ENCODE data around the gene ZFP92. TPM values are rescaled to one million over a fixed set of nuclear protein-coding genes. Genes with fewer than 3 reads are reported as not detected.

Gene ZFP92
- total and polyA plus RNA-seq, 2 donors: 0.41 to 0.69 TPM

DNA sequence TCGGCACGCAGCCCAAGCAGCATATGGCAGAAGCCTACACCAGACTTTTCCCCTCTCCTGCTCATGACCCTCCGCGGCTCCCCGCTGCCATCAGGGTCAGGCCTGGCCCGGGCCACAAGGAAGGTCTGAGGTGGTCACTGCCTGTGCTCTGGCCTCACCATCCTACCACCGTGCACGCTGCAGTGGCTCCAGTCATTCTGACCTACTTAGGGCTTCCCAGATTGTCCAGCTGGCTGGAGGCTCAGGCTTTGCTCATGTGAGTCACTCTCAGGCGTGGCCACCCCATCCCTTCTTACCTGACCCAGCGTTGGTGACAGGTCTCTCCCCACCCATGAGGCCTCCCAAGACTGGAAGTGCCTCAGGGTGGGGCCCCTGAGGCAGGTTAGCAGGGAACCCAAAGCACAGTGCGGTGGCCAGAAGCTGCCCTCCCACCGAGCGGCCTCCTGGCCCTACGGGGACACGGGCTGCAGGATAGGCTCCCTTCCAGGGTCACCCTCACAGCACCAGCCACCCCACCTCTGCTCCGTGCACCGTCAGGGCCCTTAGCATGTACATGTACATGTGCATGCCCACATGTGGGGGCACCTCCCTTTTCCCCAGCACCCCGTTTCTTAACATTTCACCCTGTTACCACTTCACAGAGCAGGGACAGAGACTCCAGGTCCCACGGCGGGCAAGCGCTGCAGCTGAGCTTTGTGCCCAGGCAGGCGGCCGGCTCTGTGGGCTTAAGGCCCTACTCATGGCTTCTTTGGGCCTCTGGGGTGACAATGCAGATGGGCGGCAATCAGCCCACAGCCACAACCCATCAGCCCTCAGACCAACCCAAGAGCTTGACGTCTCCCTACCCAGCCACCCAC, 32.4 kb downstream of the ZFP92 start:
- 76% methylated on average over 25 of the region's 25 CpGs for WGBS
- no peak overlapping the region for H3K4me3 ChIP-seq (ENCODE audit: low read depth, low read length)
- no peaks in the 10 kb centered on the region for H3K4me1 ChIP-seq (ENCODE audit: insufficient read depth)
- no peak overlapping the region for H3K27ac ChIP-seq (ENCODE audit: low read depth)
- DNase-seq (ENCODE audit: extremely low spot score): no peak
- H3K36me3 ChIP-seq (ENCODE audit: insufficient read depth): no peaks in the 10 kb centered on the region

- Histone ChIP-seq H3K4me3 (ENCODE audit: low read depth, low read length) (no peak overlapping the region), H3K4me1 (ENCODE audit: insufficient read depth) (no peaks in the 10 kb centered on the region), H3K27ac (ENCODE audit: low read depth) (no peak overlapping the region), H3K36me3 (ENCODE audit: insufficient read depth) (no peaks in the 10 kb centered on the region)
- 88% methylated on average over 37 of the region's 37 CpGs for WGBS
- DNase-seq (ENCODE audit: extremely low spot score): no peak
Observed at GRCh38 chrX:153444333-153445011, 33.2 kb downstream of the ZFP92 start.

GRCh38 chrX:153445106-153445855, 34.0 kb downstream of the ZFP92 start:
- no peak overlapping the region for H3K27ac ChIP-seq (ENCODE audit: low read depth)
- WGBS: 89% methylated on average over 35 of the region's 35 CpGs
- DNase-seq (ENCODE audit: extremely low spot score): no peak

GRCh38 chrX:153445856-153446635, 34.8 kb downstream of the ZFP92 start, which contains the start of gene TREX2:
Gene TREX2, minus strand, starts transcription at chrX:153446056. Its CDS starts 626 bp downstream, at chrX:153445430.
- no peak within 1 kb of the TSS for H3K27ac ChIP-seq (ENCODE audit: low read depth)
- no peaks in the 10 kb centered on the region for H3K4me1 ChIP-seq (ENCODE audit: insufficient read depth)
- WGBS: 75% methylated on average over 30 of the region's 30 CpGs
- H3K36me3 ChIP-seq (ENCODE audit: insufficient read depth): peaks cover 3% of the 10 kb centered on the region
- no peak for DNase-seq (ENCODE audit: extremely low spot score)
- no peak within 1 kb of the TSS for H3K4me3 ChIP-seq (ENCODE audit: low read depth, low read length)

More at GRCh38 chrX:153445106-153445855, 34.0 kb downstream of the ZFP92 start:
- no peaks in the 10 kb centered on the region for H3K4me1 ChIP-seq (ENCODE audit: insufficient read depth)
- H3K36me3 ChIP-seq (ENCODE audit: insufficient read depth): peaks cover 3% of the 10 kb centered on the region
- H3K4me3 ChIP-seq (ENCODE audit: low read depth, low read length): no peak overlapping the region

DNA sequence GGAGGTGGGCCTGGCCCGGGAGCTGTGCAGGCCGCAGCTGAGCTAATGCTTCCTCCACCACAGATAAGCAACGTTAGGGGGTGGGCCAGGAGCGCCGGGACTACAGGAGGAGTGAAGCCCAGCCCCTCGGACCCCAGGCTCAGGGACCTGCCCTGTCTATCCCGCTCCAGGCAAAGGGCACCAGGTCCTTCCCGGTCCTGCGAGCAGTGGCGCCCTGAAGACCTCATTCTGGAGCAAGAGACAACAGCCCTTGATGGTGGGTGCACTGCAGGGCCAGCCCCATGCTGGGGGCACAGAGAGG, 35.3 kb downstream of the ZFP92 start:
- H3K27ac ChIP-seq (ENCODE audit: low read depth): no peak overlapping the region
- H3K4me3 ChIP-seq (ENCODE audit: low read depth, low read length): no peak overlapping the region
- WGBS: 61% methylated on average over 10 of the region's 10 CpGs
- DNase-seq (ENCODE audit: extremely low spot score): no peak
- no peaks in the 10 kb centered on the region for H3K4me1 ChIP-seq (ENCODE audit: insufficient read depth)
- H3K36me3 ChIP-seq (ENCODE audit: insufficient read depth): peaks cover 3% of the 10 kb centered on the region

GRCh38 chrX:153446950-153447580, 35.8 kb downstream of the ZFP92 start:
- 95% methylated on average over 17 of the region's 17 CpGs for WGBS
- Histone ChIP-seq H3K27ac (ENCODE audit: low read depth) (no peak overlapping the region), H3K36me3 (ENCODE audit: insufficient read depth) (peaks cover 3% of the 10 kb centered on the region), H3K4me3 (ENCODE audit: low read depth, low read length) (no peak overlapping the region), H3K4me1 (ENCODE audit: insufficient read depth) (no peaks in the 10 kb centered on the region)
- no peak for DNase-seq (ENCODE audit: extremely low spot score)

GRCh38 chrX:153447581-153447960, 36.3 kb downstream of the ZFP92 start:
- 88% methylated on average over 8 of the region's 8 CpGs for WGBS
- no peak for DNase-seq (ENCODE audit: extremely low spot score)
- H3K27ac ChIP-seq (ENCODE audit: low read depth): no peak overlapping the region
- H3K36me3 ChIP-seq (ENCODE audit: insufficient read depth): peaks cover 3% of the 10 kb centered on the region
- H3K4me1 ChIP-seq (ENCODE audit: insufficient read depth): no peaks in the 10 kb centered on the region
- H3K4me3 ChIP-seq (ENCODE audit: low read depth, low read length): no peak overlapping the region

DNA sequence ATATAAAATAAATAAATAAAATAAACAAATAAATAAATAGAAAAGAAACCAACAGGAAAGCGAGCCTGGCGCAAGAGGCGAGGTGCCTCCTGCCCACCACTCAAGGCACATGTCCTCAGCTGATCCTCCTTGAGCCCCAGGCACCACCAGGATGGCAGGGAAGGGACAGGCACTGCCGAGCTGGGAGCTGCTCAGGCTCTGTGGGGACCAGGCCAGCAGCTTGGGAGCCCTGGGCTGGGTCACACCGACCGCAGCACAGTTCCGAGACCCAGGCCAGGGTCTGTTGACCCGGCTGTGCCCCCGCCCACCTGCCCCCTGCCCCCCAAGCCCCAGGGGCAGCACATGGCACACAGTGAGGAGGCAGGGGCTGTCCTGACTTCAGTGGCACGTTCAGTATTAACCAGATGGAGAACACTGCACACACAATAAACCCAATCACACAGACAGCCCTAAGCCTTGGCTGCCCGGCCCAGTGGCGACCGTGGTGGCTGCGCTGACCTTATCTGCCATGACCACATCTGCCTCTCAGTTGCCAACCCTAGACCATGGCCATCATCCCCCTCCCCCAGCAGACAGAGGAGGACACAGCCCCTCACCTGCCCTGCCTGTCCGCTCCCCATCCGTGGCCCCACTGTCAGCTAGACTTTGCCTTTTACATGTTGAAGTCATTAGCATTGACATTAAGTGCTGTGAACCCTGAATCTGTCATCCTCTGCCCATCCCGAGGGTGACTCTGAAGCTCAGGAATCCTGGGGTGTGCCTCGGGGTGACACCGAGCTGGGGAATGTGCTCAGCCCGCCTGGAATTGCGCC, 37.5 kb downstream of the ZFP92 start:
- peaks cover 3% of the 10 kb centered on the region for H3K36me3 ChIP-seq (ENCODE audit: insufficient read depth)
- no peak for DNase-seq (ENCODE audit: extremely low spot score)
- WGBS: 94% methylated on average over 21 of the region's 21 CpGs
- no peak overlapping the region for H3K27ac ChIP-seq (ENCODE audit: low read depth)
- no peaks in the 10 kb centered on the region for H3K4me1 ChIP-seq (ENCODE audit: insufficient read depth)
- no peak overlapping the region for H3K4me3 ChIP-seq (ENCODE audit: low read depth, low read length)

DNA sequence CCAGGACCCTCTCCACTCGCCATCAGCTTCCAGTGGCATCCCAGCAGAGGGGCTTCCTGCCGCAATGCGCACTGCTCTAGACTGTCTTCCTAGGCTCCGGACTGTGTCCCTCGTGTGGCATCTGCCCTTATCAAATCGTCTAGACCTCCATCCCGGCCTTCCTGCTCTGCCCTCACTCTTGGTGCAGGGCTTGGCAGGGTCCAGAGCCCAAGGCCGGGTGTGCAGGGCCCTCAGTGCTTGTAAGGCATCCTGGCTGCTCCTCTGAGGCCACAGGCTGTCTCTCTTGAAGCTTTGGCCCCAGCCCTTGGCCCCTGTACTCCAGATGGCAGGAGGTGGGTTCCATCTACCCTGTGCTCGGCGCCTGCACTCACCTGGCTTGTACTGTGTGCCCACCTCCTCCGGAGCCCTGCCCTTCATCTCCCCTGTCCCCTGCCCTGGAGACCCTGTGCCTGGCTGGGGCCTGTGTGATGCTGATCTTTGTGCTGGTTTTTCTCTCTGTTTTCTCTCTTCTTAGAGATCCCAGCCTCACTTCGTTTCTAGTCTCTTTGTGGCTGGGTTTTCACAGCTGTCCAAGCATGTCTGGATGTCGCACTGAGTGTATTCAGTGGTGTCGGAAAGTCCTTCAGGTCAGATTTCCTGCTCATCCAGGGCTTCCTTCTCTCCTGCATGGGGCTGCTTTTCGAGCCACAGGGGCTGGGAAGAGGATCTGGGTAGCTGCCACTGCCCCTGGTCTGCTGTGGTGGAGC, 38.3 kb downstream of the ZFP92 start:
- 89% methylated on average over 15 of the region's 15 CpGs for WGBS
- Histone ChIP-seq H3K27ac (ENCODE audit: low read depth) (no peak overlapping the region), H3K4me3 (ENCODE audit: low read depth, low read length) (no peak overlapping the region), H3K4me1 (ENCODE audit: insufficient read depth) (no peaks in the 10 kb centered on the region), H3K36me3 (ENCODE audit: insufficient read depth) (peaks cover 4% of the 10 kb centered on the region)
- DNase-seq (ENCODE audit: extremely low spot score): no peak

- WGBS: 94% methylated on average over 26 of the region's 26 CpGs
- Histone ChIP-seq H3K4me1 (ENCODE audit: insufficient read depth) (no peaks in the 10 kb centered on the region), H3K27ac (ENCODE audit: low read depth) (no peak overlapping the region), H3K4me3 (ENCODE audit: low read depth, low read length) (no peak overlapping the region), H3K36me3 (ENCODE audit: insufficient read depth) (peaks cover 4% of the 10 kb centered on the region)
- no peak for DNase-seq (ENCODE audit: extremely low spot score)
Observed at GRCh38 chrX:153450114-153450948, 39.1 kb downstream of the ZFP92 start.

GRCh38 chrX:153450949-153451277, 39.6 kb downstream of the ZFP92 start:
- no peak overlapping the region for H3K27ac ChIP-seq (ENCODE audit: low read depth)
- H3K36me3 ChIP-seq (ENCODE audit: insufficient read depth): peaks cover 4% of the 10 kb centered on the region
- H3K4me3 ChIP-seq (ENCODE audit: low read depth, low read length): no peak overlapping the region
- WGBS: 94% methylated on average over 8 of the region's 8 CpGs
- no peak for DNase-seq (ENCODE audit: extremely low spot score)
- no peaks in the 10 kb centered on the region for H3K4me1 ChIP-seq (ENCODE audit: insufficient read depth)
